Tibial nerve (tissue), 4 donors: ENCODE results near the gene SGPL1.

Source experiments
- CTCF ChIP-seq, 5 experiments: fragments of 200-600 bp in 3 of 5; fragments of 450-650 bp in 2 of 5; sonication (generic) in 3 of 5; IDR thresholded peaks; one replicate each; pipeline ENCODE4 v1.5.1; 2016 to 2019; ENCODE audit warnings: antibody characterized with exemption in 5 of 5, mild to moderate bottlenecking in 3 of 5, moderate library complexity in 2 of 5
- EP300 ChIP-seq, 2 donors: sonication (generic); formaldehyde crosslinking; IDR thresholded peaks; one replicate each; pipeline ENCODE4 v1.6.1; 2017; ENCODE audit warnings: antibody characterized with exemption in 2 of 2, mild to moderate bottlenecking in 1 of 2
- POLR2A ChIP-seq, 2 donors: fragments of 450-650 bp; IDR thresholded peaks; one replicate each; pipeline ENCODE4 v1.6.1; 2017; ENCODE audit warnings: antibody characterized with exemption in 2 of 2, mild to moderate bottlenecking in 2 of 2, moderate library complexity in 2 of 2

GRCh38 chr10:70832221-70832620 is 16.5 kb downstream of the SGPL1 start:
- TF ChIP-seq CTCF (IDR thresholded peaks at IDR 0.05): no peak
- no peak for TF ChIP-seq POLR2A (IDR thresholded peaks at IDR 0.05)
- no peak for TF ChIP-seq EP300 (IDR thresholded peaks at IDR 0.05)
